ENCODE measurements around the gene PXDN. TPM values are rescaled to one million over a fixed set of nuclear protein-coding genes. Genes with fewer than 3 reads are reported as not detected.
A peak's percentile ranks its signal among the peaks of the same experiment; 100 is the strongest.

The PXDN gene
- total and polyA plus RNA-seq, 8 donors: 3.3 to 71.6 (median 28.0) TPM

GRCh38 chr2:1633936-1634587, 110.3 kb downstream of the PXDN start:
- 70 to 86% (median 84%) methylated on average over 14 to 18 of the region's 18 CpGs for WGBS, 5 donors
- Histone ChIP-seq H3K36me3 (peaks cover 3 to 76% (median 46%) of the 10 kb centered on the region in 4 donors), H3K4me1 (no peaks in the 10 kb centered on the region), H3K27ac (peak overlapping the region in 1 of 5 donors; percentile 14), H3K27me3 (no peaks in the 10 kb centered on the region), H3K9me3 (peaks cover 0 to 5% (median 2%) of the 10 kb centered on the region in 4 donors), H3K4me3 (no peak overlapping the region)
- intact Hi-C loops (cut with DNase I; ENCODE audit: low total_unique reads): no loop called here
- peak in 1 of 2 donors; percentile 19 for DNase-seq
- no peak for TF ChIP-seq POLR2AphosphoS5 (IDR thresholded peaks at IDR 0.05)
- no peak for TF ChIP-seq CTCF (IDR thresholded peaks at IDR 0.05)
- TF ChIP-seq POLR2A (IDR thresholded peaks at IDR 0.05): no peak
- no peak for TF ChIP-seq EP300 (IDR thresholded peaks at IDR 0.05)

GRCh38 chr2:1633092-1633671, 111.1 kb downstream of the PXDN start:
- peak; percentile 24 to 35 for DNase-seq
- Histone ChIP-seq H3K27me3 (no peaks in the 10 kb centered on the region), H3K4me3 (no peak overlapping the region), H3K27ac (peak overlapping the region in 1 of 5 donors; percentile 14), H3K36me3 (peaks cover 3 to 67% (median 39%) of the 10 kb centered on the region in 4 donors), H3K4me1 (no peaks in the 10 kb centered on the region), H3K9me3 (peaks cover 0 to 5% (median 2%) of the 10 kb centered on the region in 4 donors)
- intact Hi-C loops (cut with DNase I; ENCODE audit: low total_unique reads): no loop called here
- TF ChIP-seq EP300 (IDR thresholded peaks at IDR 0.05) (no peak), CTCF (IDR thresholded peaks at IDR 0.05) (no peak), POLR2AphosphoS5 (IDR thresholded peaks at IDR 0.05) (no peak), POLR2A (IDR thresholded peaks at IDR 0.05) (no peak)
- whole genome bisulfite sequencing, 5 donors: 69 to 83% (median 74%) methylated on average over 17 of the region's 17 CpGs

- Histone ChIP-seq H3K9me3 (peaks cover 0 to 5% (median 2%) of the 10 kb centered on the region in 4 donors), H3K4me3 (no peak overlapping the region), H3K27me3 (no peaks in the 10 kb centered on the region), H3K4me1 (no peaks in the 10 kb centered on the region), H3K27ac (no peak overlapping the region), H3K36me3 (peaks cover 3 to 62% (median 36%) of the 10 kb centered on the region in 4 donors)
- no peak for DNase-seq
- intact Hi-C loops (cut with DNase I; ENCODE audit: low total_unique reads): no loop called here
- no peak for TF ChIP-seq POLR2A (IDR thresholded peaks at IDR 0.05)
- no peak for TF ChIP-seq POLR2AphosphoS5 (IDR thresholded peaks at IDR 0.05)
- no peak for TF ChIP-seq CTCF (IDR thresholded peaks at IDR 0.05)
- TF ChIP-seq EP300 (IDR thresholded peaks at IDR 0.05): no peak
- 83 to 94% (median 90%) methylated on average over 13 of the region's 13 CpGs for WGBS, 5 donors
Measured at GRCh38 chr2:1632510-1632909, 111.8 kb downstream of the PXDN start.

GRCh38 chr2:1632002-1632348, 112.3 kb downstream of the PXDN start:
- H3K27ac ChIP-seq: no peak overlapping the region
- no peak for TF ChIP-seq POLR2A (IDR thresholded peaks at IDR 0.05)
- no peak for TF ChIP-seq CTCF (IDR thresholded peaks at IDR 0.05)
- TF ChIP-seq EP300 (IDR thresholded peaks at IDR 0.05): no peak
- no peak for TF ChIP-seq POLR2AphosphoS5 (IDR thresholded peaks at IDR 0.05)
- H3K27me3 ChIP-seq: no peaks in the 10 kb centered on the region
- 51 to 82% (median 59%) methylated on average over 7 of the region's 7 CpGs for WGBS, 5 donors
- peaks cover 0 to 5% (median 2%) of the 10 kb centered on the region in 4 donors for H3K9me3 ChIP-seq
- H3K4me3 ChIP-seq: no peak overlapping the region
- peaks cover 3 to 57% (median 34%) of the 10 kb centered on the region in 4 donors for H3K36me3 ChIP-seq
- intact Hi-C loops (cut with DNase I; ENCODE audit: low total_unique reads): no loop called here
- DNase-seq: peak in 1 of 2 donors; percentile 42
- no peaks in the 10 kb centered on the region for H3K4me1 ChIP-seq

Data from stomach (tissue), 9 donors.